Fibroblast of mammary gland (primary cell): ENCODE data around the gene SLC39A9.

Experiments
- DNase-seq: peaks from one replicate; pipeline ENCODE4 v3.0.0-alpha.2; 2010; ENCODE audit warnings: low read depth
- H3K4me3 ChIP-seq: 2 replicates; pipeline ENCODE4 v1.5.1; 2011; ENCODE audit warnings: low read depth, mild to moderate bottlenecking, low read length, moderate library complexity; ENCODE audit not compliant: control insufficient read depth
- TF ChIP-seq, protein P1 (sequence below): conservative IDR thresholded peaks from 2 replicates; pipeline ENCODE4 v1.5.1; 2011; ENCODE audit warnings: low read depth, low read length, inconsistent platforms; ENCODE audit not compliant: control insufficient read depth, insufficient read depth

SLC39A9 gene

GRCh38 chr14:69458350-69458749, 59.9 kb downstream of the SLC39A9 start:
- TF ChIP-seq, protein P1, sequence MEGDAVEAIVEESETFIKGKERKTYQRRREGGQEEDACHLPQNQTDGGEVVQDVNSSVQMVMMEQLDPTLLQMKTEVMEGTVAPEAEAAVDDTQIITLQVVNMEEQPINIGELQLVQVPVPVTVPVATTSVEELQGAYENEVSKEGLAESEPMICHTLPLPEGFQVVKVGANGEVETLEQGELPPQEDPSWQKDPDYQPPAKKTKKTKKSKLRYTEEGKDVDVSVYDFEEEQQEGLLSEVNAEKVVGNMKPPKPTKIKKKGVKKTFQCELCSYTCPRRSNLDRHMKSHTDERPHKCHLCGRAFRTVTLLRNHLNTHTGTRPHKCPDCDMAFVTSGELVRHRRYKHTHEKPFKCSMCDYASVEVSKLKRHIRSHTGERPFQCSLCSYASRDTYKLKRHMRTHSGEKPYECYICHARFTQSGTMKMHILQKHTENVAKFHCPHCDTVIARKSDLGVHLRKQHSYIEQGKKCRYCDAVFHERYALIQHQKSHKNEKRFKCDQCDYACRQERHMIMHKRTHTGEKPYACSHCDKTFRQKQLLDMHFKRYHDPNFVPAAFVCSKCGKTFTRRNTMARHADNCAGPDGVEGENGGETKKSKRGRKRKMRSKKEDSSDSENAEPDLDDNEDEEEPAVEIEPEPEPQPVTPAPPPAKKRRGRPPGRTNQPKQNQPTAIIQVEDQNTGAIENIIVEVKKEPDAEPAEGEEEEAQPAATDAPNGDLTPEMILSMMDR: no peak
- DNase-seq: no peak

GRCh38 chr14:69459122-69459521, 60.6 kb downstream of the SLC39A9 start:
- no peak for DNase-seq
- TF ChIP-seq, protein P1: no peak
- no peak overlapping the region for H3K4me3 ChIP-seq

More at GRCh38 chr14:69458350-69458749, 59.9 kb downstream of the SLC39A9 start:
- H3K4me3 ChIP-seq: no peak overlapping the region

- no peak overlapping the region for H3K4me3 ChIP-seq
- DNase-seq: peak; percentile 94
- TF ChIP-seq, protein P1: peak; percentile 85
Observed at GRCh38 chr14:69460093-69460701, 61.7 kb downstream of the SLC39A9 start.

GRCh38 chr14:69464379-69464778, 65.9 kb downstream of the SLC39A9 start:
- no peak for DNase-seq
- TF ChIP-seq, protein P1: no peak
- no peak overlapping the region for H3K4me3 ChIP-seq

- H3K4me3 ChIP-seq: no peak overlapping the region
- TF ChIP-seq, protein P1: no peak
- peak; percentile 80 for DNase-seq
Observed at GRCh38 chr14:69464829-69465228, 66.3 kb downstream of the SLC39A9 start.

DNA sequence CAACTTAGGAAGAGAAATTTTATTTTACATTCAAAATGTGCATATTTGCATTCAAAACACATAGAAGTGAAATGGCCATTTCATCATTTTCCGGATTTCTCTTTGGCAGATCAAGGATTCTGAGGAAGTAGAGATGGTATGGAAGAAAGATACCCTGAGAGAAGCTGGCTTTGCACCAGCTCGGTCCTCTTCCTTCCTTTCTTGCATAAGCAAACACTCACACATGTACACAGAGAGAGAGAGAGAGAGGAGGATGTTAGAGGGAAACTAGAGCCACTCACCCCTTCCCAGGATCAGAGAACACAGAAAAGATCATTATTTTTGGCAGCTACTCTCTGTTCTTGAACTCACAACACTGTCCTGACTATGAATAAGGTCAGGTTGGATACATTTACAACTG, 70.5 kb downstream of the SLC39A9 start:
- no peak overlapping the region for H3K4me3 ChIP-seq
- TF ChIP-seq, protein P1: no peak
- no peak for DNase-seq

DNA sequence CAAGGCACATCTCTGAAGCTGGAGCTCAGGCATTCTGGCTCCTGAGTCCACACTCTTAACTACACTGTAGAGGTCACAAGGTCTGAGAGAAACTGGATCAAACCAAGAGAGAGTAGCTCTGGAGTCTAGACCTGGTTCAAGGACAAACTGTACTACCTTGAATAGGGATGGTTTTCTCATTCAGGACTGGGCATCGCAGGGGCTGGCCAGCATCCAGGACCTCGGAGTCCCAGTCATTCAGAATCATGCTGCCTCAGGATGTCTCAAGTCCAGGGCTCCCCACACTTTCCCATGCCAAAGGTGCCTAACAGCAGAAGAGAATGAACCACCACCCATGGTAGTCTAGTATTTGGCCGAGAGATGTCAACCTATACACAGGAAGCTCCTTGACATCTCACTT, 72.9 kb downstream of the SLC39A9 start:
- DNase-seq: no peak
- no peak overlapping the region for H3K4me3 ChIP-seq
- TF ChIP-seq, protein P1: no peak
